Astrocyte of the cerebellum (primary cell): ENCODE measurements around the gene ANGPTL5.

Experiments
- DNase-seq: peaks from one replicate; pipeline ENCODE4 v3.0.0-alpha.2; 2011; ENCODE audit warnings: low read depth
- H3K4me3 ChIP-seq: 2 replicates; pipeline ENCODE4 v1.5.1; 2011; ENCODE audit warnings: mild to moderate bottlenecking, low read depth, low read length, moderate library complexity
- in situ Hi-C: cut with HindIII; loops from 2 replicates; pipeline ENCODE4 v1.10.0; 2017; ENCODE audit warnings: low sequenced_read_pairs
- TF ChIP-seq, protein P1 (sequence below): IDR thresholded peaks from 2 replicates; pipeline ENCODE4 v1.5.1; 2012; ENCODE audit warnings: low read length, low read depth, moderate library complexity, mild to moderate bottlenecking; ENCODE audit errors: missing control alignments

ANGPTL5 gene

DNA sequence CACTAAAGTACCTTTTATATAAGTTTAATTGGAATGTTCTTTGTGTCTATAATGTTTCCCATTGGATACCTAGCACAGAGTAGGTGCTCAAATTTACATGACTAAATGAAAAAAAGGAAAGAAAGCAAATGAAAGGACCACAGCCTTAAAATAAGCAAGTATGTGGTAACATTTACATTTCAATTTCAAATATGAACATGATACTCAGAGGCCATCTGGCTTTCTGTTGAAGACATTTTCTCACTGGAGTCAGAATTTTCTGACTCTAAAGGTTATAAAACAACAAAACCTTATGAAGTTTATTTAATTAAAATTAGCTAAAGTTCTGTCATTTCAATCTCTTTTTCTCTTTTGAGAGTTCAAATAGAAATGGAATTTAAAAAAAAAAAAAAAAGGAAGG, 904 bp upstream of the ANGPTL5 start:
- no peak overlapping the region for H3K4me3 ChIP-seq
- no peak for DNase-seq
- TF ChIP-seq, protein P1, sequence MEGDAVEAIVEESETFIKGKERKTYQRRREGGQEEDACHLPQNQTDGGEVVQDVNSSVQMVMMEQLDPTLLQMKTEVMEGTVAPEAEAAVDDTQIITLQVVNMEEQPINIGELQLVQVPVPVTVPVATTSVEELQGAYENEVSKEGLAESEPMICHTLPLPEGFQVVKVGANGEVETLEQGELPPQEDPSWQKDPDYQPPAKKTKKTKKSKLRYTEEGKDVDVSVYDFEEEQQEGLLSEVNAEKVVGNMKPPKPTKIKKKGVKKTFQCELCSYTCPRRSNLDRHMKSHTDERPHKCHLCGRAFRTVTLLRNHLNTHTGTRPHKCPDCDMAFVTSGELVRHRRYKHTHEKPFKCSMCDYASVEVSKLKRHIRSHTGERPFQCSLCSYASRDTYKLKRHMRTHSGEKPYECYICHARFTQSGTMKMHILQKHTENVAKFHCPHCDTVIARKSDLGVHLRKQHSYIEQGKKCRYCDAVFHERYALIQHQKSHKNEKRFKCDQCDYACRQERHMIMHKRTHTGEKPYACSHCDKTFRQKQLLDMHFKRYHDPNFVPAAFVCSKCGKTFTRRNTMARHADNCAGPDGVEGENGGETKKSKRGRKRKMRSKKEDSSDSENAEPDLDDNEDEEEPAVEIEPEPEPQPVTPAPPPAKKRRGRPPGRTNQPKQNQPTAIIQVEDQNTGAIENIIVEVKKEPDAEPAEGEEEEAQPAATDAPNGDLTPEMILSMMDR, result no peak
- in situ Hi-C loops, result no loop called here

DNA sequence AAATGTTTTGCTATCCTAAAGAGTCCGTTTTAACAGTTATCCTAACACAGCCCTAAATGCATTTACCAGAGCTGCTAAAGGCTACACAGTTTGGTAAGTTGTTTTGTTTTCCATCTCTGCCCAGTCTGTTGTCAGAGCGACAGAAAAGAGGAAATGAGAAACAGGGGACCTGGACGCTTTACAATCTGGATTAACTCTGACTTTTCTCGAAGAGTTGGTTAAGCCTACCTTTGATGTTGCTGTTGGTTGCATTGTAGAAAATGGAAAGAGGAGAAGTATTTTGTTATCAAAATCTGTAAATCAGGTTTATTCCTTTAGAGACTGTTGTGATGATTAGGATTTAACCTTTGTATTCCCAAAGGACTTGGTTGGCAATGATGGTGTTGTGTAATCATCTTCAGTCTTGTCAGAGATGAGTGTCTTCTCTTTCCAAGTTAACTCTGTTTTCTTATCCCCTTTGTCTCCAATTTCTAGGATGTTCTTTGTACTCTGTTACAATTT, 481 bp downstream of the ANGPTL5 start:
- in situ Hi-C loops, result no loop called here
- DNase-seq, result no peak
- TF ChIP-seq, protein P1, result no peak
- peak overlapping the region; percentile 60 for H3K4me3 ChIP-seq

DNA sequence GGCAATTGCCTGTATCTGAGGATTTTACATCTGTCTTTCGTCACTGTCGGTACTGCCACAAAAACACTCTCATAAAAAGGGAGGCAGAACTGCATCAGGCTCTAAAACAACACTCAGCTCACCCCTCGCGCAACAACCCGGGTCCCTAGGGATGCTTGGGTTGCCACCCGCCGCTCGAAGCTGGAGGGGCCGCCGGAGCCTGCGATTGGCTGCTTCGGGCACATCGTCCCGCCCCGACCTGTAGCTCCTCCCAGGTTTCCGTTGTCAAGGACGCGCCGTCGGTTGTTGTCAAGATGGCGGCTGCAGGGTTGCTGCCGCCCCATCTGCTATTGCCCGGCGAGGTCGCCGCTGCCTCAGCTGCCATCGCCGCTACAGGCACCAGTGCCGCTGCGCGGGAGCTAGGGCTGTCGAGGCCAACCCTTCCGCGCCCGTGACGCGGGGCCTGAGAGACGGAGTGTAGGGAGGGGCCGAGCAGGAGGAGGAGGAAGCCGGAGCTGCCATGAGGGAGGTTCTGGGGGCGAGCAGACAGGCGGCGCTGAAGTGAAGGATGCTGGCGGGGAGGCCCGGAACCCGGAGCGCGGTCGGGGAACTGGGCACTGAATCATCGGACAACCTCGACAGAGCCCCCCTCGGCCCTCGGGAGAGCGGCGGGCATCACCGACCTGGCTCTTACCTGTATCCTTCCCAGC, 1.4 kb downstream of the ANGPTL5 start, which contains the start of gene CEP126:
TSS of gene CEP126 (plus strand) at position 273 of the 689 bp plus-strand sequence. CDS start at position 548, 275 bp downstream.
- peak within 1 kb of the TSS; percentile 60 for H3K4me3 ChIP-seq
- TF ChIP-seq, protein P1, result peak; percentile 59
- in situ Hi-C loops, result no loop called here
- DNase-seq, result peak; percentile 82

DNA sequence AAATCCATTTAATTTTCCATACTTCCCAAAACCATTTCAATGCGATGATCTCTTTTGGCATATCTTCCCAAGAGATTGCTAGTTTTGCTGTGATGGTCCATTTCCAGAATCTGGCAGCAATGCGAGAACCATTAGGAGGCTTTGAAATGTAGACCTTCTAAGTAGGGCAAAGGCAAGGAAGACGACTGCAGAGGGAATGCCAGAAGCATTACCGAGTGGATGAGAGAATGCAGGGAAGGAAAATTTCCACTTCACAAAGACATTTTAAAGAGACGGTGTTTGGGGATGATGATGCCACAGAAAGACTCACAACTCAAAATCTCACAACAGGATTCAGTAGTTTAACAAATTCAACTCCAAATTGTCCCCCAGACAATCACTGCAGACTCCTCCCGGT, 2.0 kb downstream of the ANGPTL5 start:
- in situ Hi-C loops, result no loop called here
- DNase-seq, result no peak
- TF ChIP-seq, protein P1, result no peak
- peak overlapping the region; percentile 60 for H3K4me3 ChIP-seq

DNA sequence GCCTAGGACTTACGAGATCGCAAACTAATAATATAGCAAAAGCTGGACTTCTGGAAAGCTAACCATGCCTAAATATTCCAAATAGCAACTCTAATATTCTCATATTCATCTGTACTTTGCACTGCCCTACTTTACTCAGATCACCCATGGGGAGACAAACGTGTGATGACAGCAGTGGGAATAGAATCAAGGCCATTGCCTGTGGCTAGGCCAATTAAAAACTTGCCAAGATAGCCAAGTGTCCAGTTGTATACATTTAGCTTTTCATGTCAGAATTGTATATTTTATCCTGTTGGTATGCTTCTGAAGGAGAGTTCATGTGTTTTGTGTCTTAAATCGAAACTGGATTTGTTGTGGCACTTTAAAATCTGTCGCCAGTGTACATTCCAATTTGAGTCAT, 2.7 kb downstream of the ANGPTL5 start:
- DNase-seq, result no peak
- in situ Hi-C loops, result no loop called here
- H3K4me3 ChIP-seq, result no peak overlapping the region
- TF ChIP-seq, protein P1, result no peak

DNA sequence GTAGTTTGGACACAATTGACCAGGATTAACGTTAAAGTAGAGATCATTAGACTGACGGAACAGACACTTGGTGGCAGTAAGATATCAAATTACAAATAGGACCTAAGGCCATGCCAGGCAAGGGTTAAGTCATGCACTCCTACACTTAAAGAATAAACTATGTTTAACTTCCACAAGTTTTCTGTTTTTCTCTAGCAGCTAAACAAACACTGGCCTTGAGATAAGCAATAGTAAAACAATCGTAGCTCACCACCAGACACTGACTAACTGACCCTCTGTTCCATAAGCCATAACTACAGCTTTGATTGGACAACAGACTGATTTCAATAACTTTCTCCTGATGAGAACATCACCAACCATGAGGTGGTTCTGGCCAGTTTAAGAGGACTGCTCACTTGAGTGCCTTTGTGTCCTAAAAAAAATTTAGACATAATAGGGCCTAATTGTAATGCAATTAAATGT, 3.5 kb downstream of the ANGPTL5 start:
- H3K4me3 ChIP-seq, result no peak overlapping the region
- no peak for DNase-seq
- TF ChIP-seq, protein P1, result no peak
- in situ Hi-C loops, result no loop called here
